Osteoblast (primary cell): ENCODE data around the gene NATD1. TPM values are rescaled to one million over a fixed set of nuclear protein-coding genes. Genes with fewer than 3 reads are reported as not detected.

Source experiments
- DNase-seq: peaks from one replicate; pipeline ENCODE4 v3.0.0; 2011; ENCODE audit warnings: low spot score, mixed read lengths; ENCODE audit not compliant: insufficient read length; ENCODE audit errors: missing footprints
- H2AFZ ChIP-seq: 2 replicates; pipeline ENCODE4 v1.6.0; 2011; ENCODE audit warnings: mild to moderate bottlenecking, low read length
- H3K27ac ChIP-seq: 2 replicates; pipeline ENCODE4 v1.5.1; 2011; ENCODE audit warnings: mild to moderate bottlenecking, low read depth, low read length, moderate library complexity
- H3K27me3 ChIP-seq: 2 replicates; pipeline ENCODE4 v1.6.0; 2012; ENCODE audit warnings: mild to moderate bottlenecking, control low read depth, inconsistent platforms, low read length, moderate library complexity; ENCODE audit not compliant: insufficient read depth
- H3K36me3 ChIP-seq: 2 replicates; pipeline ENCODE4 v1.5.1; 2011; ENCODE audit warnings: mild to moderate bottlenecking, low read length, control low read depth, moderate library complexity; ENCODE audit not compliant: insufficient read depth
- H3K4me1 ChIP-seq: 2 replicates; pipeline ENCODE4 v1.5.1; 2011; ENCODE audit warnings: mild to moderate bottlenecking, low read length, control low read depth, moderate library complexity; ENCODE audit not compliant: insufficient read depth
- H3K4me2 ChIP-seq: 2 replicates; pipeline ENCODE4 v1.6.0; 2011; ENCODE audit warnings: mild to moderate bottlenecking, low read length; ENCODE audit not compliant: insufficient read depth
- H3K4me3 ChIP-seq: fragments of 200-600 bp; sonication (generic); 3 replicates; pipeline ENCODE4 v1.5.1; 2012; ENCODE audit warnings: mild to moderate bottlenecking, low read length, inconsistent platforms; ENCODE audit not compliant: insufficient read depth
- H3K79me2 ChIP-seq: 2 replicates; pipeline ENCODE4 v1.6.0; 2012; ENCODE audit warnings: mild to moderate bottlenecking, low read length, control low read depth, inconsistent platforms; ENCODE audit not compliant: insufficient read depth
- H3K9me3 ChIP-seq: 2 replicates; pipeline ENCODE4 v1.5.1; 2011; ENCODE audit warnings: low read depth, low read length, control low read depth
- H4K20me1 ChIP-seq: 2 replicates; pipeline ENCODE4 v1.6.0; 2012; ENCODE audit warnings: mild to moderate bottlenecking, low read length, control low read depth; ENCODE audit not compliant: insufficient read depth
- CTCF ChIP-seq: IDR thresholded peaks from 2 replicates; pipeline ENCODE4 v1.5.1; 2011; ENCODE audit warnings: mild to moderate bottlenecking, low read depth, low read length, moderate library complexity; ENCODE audit errors: extremely low read depth
- total RNA-seq: library from RNA; depleted of rRNA; stranded (reverse); fragments of >200 nt; gene quantifications from 2 replicates; pipeline ENCODE4 v1.2.3, GENCODE V29; 2012

Gene NATD1
- total RNA-seq, 1 donor: 15.2 TPM

- Histone ChIP-seq H4K20me1 (peaks cover 24% of the 10 kb centered on the region), H3K9me3 (no peaks in the 10 kb centered on the region), H3K4me2 (no peak overlapping the region), H2AFZ (no peak overlapping the region), H3K27ac (no peak overlapping the region), H3K4me1 (peaks cover 16% of the 10 kb centered on the region), H3K79me2 (no peaks in the 10 kb centered on the region), H3K4me3 (no peak overlapping the region), H3K36me3 (no peaks in the 10 kb centered on the region), H3K27me3 (no peaks in the 10 kb centered on the region)
- DNase-seq: peak; percentile 29
- TF ChIP-seq CTCF: no peak
These were observed 4.0 kb downstream of the NATD1 start for GRCh38 chr17:21249086-21249795.

- Histone ChIP-seq H3K36me3 (no peaks in the 10 kb centered on the region), H3K9me3 (no peaks in the 10 kb centered on the region), H3K27me3 (no peaks in the 10 kb centered on the region), H3K27ac (no peak overlapping the region), H3K4me1 (peaks cover 13% of the 10 kb centered on the region), H3K4me3 (no peak overlapping the region), H3K79me2 (no peaks in the 10 kb centered on the region), H4K20me1 (peaks cover 29% of the 10 kb centered on the region), H3K4me2 (no peak overlapping the region), H2AFZ (no peak overlapping the region)
- peak; percentile 66 for DNase-seq
- no peak for TF ChIP-seq CTCF
These were observed 4.7 kb downstream of the NATD1 start for GRCh38 chr17:21248500-21248899.

DNA sequence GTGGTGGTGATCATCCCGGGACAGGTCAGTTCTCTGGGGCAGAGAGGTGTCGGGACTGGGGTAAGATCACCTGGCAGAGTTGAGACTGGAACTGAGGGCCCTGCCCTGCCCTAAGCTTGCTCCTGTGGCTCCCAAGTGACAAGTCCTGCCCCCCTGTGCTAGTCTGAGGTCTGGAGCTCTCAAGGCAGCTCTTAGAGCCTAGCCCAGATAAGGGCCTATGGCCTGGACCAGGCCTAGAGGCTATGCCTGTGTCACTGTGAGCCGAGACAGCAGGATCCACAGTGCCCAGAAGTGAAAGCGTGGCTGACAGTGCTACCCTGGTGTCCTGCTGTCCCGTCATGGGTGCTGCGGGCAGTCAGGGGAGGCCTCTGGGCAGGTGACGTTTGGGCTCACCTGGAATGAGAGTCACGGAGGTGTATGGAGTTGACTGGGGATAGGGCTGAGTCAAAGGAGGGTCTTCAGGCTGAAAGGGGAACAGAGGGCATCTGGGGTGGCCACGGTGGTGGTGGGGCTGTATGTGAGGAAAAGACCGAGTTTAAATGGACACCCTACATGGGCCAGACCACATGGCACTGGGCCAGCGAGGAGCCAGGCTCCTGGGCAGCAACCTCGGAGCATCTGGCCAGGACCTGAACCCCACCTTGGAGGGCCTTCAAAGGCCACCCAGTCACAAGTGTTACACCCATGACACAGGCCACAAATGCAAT is 5.5 kb downstream of the NATD1 start:
- Histone ChIP-seq H3K4me3 (no peak overlapping the region), H3K9me3 (no peaks in the 10 kb centered on the region), H4K20me1 (peaks cover 29% of the 10 kb centered on the region), H3K4me2 (no peak overlapping the region), H3K79me2 (no peaks in the 10 kb centered on the region), H3K4me1 (peaks cover 12% of the 10 kb centered on the region), H2AFZ (no peak overlapping the region), H3K36me3 (no peaks in the 10 kb centered on the region), H3K27me3 (no peaks in the 10 kb centered on the region), H3K27ac (no peak overlapping the region)
- TF ChIP-seq CTCF: no peak
- DNase-seq: peak; percentile 65

- Histone ChIP-seq H3K4me2 (no peak overlapping the region), H3K4me1 (peaks cover 12% of the 10 kb centered on the region), H4K20me1 (peaks cover 31% of the 10 kb centered on the region), H3K27ac (no peak overlapping the region), H3K9me3 (no peaks in the 10 kb centered on the region), H3K4me3 (no peak overlapping the region), H3K79me2 (no peaks in the 10 kb centered on the region), H3K27me3 (no peaks in the 10 kb centered on the region), H2AFZ (no peak overlapping the region), H3K36me3 (no peaks in the 10 kb centered on the region)
- DNase-seq: peak; percentile 62
- TF ChIP-seq CTCF: no peak
These were observed 6.5 kb downstream of the NATD1 start for GRCh38 chr17:21246698-21247097.
